GM18520 (cell line): ENCODE data around the gene ATP2A2.
"Not testable (repeated sequence)": the region's sequence is repeated elsewhere in the genome, so short reads cannot be mapped to it uniquely, and the experiment has no call there.

Experiments used
- ATAC-seq: cut with Tn5 transposase; IDR thresholded peaks from one replicate; pipeline ENCODE4 v1.9.1; 2021; ENCODE audit not compliant: unreplicated experiment

The ATP2A2 gene

GRCh38 chr12:110340261-110340660, 59.2 kb downstream of the ATP2A2 start:
- not testable (repeated sequence) for ATAC-seq

GRCh38 chr12:110340706-110341105, 59.7 kb downstream of the ATP2A2 start:
- ATAC-seq: no peak

GRCh38 chr12:110342157-110342556, 61.1 kb downstream of the ATP2A2 start:
- no peak for ATAC-seq

- no peak for ATAC-seq
These were observed 62.1 kb downstream of the ATP2A2 start for GRCh38 chr12:110343114-110343513.

DNA sequence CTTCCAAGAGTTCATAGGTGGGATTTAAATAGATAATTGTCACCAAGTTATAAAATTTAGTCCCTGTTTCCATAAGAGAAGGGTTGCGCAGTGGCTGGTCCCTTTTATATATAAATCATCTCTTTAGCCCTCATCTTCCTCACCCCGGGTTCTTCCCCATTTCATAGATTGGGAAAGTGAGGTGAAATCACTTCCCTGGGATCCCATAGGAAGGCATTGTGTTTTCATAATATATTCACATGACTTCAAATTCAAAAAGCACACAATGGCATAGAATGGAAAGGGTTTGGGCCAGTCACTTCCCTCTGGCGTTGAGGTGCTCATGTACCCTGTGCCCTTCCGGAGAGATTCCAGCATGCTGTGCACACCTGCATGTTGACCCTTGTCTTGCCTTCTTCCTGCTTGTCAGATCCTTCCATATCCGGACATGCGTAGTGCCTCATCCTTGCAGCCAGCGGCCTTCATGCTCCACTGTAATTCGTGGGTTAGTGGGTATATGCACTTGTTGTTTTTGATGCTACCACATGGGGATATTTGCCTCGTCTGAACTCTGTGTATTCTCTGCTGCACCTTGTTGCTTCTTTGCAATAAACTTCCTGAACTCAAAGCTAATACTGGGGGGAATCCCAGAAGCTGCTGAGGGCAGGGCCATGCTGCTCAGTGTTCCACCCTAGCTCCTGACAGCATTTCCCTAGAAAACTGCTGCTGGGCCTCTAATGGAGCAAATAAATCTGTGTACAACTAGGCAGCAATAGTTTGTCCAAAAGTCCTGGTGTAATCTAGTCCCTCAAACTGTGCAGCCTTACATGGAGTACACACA, 62.9 kb downstream of the ATP2A2 start:
- no peak for ATAC-seq

DNA sequence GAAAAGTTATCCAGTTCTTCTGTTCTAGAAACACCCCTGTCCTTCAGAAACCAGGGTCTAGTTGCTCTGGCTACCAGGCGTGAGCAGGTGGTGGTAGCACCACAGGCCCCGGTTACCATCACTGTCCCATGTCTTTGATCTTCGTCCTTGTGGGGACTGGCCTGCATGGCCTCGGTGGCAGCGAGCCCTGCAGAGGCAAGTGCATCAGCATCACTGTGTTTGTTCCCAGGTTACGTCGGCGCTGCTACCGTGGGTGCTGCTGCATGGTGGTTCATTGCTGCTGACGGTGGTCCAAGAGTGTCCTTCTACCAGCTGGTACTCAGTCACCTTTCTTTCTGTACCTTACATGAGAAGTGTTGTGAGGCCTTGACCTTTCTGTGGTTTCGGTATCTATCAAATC, 63.6 kb downstream of the ATP2A2 start:
- no peak for ATAC-seq

DNA sequence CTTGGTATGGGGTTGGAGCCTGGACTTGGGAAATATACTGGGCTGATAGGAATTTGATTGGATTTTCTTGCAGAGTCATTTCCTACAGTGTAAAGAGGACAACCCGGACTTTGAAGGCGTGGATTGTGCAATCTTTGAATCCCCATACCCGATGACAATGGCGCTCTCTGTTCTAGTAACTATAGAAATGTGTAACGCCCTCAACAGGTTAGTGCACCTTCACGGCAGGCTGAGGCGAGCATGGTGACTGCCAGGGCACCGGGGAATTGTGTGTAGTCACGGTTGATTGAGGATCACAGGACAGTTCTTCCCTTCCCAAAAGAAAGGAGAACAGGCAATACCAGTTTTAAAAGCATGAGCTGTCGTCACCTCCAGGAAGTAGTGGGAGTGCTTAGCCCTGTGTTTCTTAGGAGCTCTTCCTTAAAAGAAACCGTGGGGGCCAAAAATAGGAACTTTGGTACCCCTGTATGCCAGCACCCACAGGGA, 64.2 kb downstream of the ATP2A2 start:
- ATAC-seq: no peak

- ATAC-seq: no peak
These were observed 64.9 kb downstream of the ATP2A2 start for GRCh38 chr12:110345963-110346362.

DNA sequence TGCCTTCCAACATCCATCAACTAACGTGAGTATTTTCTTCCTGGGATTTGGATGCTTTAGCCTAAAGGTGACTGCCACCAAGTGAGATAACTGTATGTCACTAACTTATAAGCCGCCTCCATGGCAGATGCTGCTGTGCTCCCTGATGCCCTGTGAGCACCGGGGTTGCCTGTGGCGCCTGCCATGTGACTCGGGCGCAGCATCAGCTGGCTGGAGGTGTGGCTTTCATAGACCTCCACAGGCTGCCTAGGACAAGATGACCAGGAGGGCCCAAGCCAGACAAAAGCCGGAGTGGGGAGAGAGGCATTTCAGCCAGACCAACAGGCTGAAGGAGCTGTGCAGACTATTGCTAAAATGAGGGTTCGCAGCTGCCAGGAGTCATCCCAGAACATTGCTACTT, 66.7 kb downstream of the ATP2A2 start:
- ATAC-seq: no peak

- ATAC-seq: no peak
These were observed 67.5 kb downstream of the ATP2A2 start for GRCh38 chr12:110348431-110349059.

DNA sequence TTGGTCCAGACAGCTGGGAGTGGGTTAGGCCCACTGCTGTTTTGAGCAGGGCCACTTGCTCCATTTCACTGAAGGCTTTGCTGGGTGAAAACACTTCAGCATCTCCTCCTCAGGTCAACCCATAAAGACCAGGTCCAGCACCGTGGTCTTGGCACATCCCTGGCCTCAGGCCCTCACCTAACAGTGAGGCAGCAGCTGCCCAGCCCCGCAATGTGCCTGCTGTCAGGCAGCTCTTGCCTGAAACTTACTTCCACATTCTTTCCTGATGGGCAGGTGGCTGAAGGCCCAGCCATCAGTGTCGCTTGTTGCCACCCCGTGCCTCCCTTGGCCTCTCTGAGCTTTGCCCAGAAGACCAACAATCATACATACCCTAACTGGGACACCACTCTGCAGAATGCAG, 68.0 kb downstream of the ATP2A2 start:
- no peak for ATAC-seq

DNA sequence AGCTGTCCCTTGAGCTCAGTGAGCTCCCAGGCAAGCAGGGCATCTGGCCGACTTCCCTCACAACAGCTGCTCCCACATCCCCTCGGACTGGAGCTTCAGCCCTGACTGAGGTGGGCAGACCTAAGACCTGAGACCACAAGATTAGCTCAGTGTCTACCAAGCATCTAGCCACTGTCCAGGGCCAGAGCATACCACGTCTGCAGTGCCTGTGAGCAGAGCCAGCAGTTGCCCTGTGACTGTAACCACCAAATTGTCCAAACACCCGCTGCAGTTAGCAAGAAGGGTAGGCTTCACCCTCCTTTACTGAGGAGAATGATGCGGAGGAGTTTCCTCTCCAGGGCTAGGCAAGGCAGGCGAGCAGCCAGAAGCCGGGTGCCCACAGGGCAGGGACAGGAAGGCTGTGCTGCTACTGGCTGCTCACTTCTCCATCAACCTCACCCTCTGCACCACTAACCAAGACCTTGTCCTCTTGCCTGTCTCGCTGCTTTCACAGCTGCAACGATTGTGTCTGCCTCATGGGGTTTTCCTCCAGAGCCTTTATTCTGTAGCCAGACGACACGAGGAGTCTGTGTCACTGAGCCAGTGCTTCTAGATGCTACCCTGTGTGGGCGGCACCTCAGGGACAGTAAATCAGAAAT, 68.6 kb downstream of the ATP2A2 start:
- no peak for ATAC-seq

DNA sequence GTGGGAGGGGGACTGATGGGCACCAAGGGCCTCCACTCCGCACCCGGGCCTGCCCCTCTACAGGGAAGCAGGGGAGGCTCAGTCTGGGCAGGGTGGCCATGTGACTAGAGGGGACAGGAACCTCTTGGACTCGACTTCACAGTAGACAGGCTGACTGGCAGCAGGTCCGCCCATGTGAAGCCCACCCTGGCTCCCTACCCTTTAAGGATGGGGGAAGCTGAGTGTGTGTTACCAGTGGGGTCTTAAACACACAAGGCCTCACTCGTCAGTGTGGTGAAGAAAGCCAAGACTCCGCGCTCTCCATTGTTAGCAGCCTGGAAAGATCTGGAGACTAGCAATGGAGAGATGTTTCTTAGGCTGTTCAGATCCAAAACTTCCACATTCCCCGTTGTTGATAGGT, 70.1 kb downstream of the ATP2A2 start:
- ATAC-seq: no peak

DNA sequence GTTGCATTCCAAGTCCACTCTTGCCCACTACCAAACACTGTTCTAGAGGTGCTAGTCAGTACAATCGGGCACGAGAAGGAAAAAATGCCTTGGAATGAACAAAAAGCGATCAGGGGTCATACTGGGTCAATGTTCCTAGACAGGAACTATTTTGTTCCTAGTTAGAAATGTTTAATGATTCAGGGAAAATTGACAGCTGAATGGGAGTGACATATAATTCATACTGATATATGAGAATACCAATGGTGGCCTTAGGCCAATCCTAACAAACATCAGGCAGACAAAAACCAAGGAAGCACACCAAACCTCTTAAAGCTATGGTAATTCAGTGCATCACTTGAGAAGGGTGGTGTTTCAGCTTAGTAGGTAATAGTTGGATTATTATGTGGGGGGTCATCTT, 71.4 kb downstream of the ATP2A2 start:
- no peak for ATAC-seq

DNA sequence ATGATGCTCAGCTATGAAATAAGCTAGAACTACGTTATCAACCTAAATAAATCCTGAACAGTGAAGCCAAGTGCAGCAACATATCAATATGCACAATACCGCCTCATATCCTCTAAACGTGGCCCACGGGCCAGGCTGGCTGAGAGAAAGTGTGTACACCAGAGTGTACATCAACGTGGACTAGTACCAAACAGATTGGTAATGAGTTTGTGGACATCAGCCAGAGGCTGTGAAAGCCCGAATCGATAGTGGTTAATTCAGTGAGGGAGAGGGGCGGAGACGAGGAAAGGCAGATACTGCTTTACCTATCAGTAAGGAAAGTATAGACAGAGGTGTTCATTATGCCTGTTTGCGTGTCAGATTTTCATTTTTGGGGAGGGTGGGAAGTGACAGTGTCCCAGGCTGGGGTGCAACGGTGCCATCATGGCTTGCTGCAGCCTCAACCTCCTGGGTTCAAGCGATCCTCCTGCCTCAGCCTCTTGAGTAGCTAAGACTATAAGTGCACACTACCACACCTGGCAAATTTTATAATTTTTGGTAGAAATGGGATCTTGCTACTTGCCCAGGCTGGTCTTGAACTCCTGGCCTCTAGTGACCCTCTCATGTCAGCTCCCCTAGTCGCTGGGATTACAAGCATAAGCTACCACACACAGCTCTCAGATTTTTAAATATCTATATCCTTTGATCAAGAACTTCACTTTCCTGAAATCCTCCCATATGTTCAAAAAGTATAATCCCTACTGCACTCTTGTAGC, 72.3 kb downstream of the ATP2A2 start:
- no peak for ATAC-seq

DNA sequence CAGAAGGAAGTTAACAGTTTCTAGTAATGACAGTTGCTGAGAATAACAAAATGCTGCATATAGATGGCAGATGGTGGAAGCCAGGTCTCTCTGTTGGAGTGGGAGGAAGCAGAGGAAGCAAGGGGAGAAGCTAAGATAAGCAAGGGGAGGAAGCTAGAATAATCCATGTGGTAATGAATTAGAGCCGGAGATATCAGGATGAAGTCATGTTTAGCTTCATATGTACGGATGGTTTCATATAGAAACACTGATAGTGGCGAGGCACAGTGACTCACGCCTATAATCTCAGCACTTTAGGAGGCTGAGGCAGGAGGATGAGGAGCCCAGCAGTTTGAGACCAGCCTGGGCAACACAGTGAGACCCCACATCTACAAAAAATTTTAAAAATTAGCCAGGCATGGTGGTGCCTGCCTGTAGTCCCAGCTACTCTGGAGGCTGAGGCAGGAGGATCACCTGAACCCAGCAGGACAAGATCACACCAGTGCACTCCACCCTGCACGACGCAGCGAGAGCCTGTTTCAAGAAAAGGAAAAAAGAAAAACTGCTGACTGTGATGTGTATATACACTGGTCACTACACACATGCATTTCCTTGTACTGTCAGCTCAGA, 73.2 kb downstream of the ATP2A2 start:
- ATAC-seq: no peak

DNA sequence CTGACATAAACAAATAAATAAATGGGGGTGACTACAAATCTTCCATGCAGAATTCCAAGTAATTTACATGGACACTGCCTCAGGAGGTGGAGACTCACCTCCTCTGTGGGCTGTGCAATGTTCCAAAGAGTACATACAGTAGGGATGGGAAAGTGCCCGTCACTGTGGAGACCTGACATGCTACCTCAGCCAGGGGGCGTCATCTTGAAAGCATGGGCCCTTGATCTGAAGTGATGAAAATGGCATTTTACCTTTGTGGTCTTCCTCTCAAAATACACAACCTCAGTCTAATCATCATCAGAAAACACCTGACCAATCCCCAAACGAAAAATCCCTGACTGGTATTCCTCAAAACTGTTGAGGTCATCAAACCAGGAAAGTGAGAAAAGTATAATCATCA, 74.0 kb downstream of the ATP2A2 start:
- ATAC-seq: no peak

DNA sequence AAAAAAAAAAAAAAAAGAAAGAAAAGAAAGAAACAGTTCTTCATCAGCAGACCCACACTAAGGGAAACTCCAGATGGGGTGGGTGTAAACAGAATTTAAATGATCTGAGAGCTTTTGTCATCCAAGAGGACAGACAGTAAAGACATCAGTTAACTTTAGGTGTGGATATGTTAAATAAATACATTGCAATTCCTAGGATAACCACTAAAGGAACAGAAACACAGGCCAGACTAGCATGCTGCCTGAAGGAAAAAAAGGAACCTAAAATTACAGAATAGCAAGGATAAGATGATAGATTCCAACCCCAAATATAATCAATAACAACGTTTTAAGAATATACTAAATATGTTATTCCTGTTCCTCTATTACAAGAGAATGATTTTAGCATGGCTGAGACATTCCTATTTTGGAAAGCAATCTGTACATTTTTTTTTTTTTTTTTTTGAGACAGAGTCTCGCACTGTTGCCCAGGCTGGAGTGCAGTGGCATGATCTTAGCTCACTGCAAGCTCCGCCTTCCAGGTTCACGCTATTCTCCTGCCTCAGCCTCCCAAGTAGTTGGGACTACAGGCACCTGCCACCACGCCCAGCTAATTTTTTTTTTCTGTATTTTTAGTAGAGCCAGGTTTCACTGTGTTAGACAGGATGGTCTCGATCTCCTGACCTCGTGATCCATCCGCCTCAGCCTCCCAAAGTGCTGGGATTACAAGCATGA, 77.5 kb downstream of the ATP2A2 start:
- not testable (repeated sequence) for ATAC-seq

- no peak for ATAC-seq
These were observed 80.2 kb downstream of the ATP2A2 start for GRCh38 chr12:110361216-110361615.
